ENCODE data around the gene PLD1.

- no peak for TF ChIP-seq GATA1 (IDR thresholded peaks at IDR 0.05; ENCODE audit: low read depth, low read length)
- no peak for TF ChIP-seq POLR2A (IDR thresholded peaks at IDR 0.05; ENCODE audit: low read length)
Measured at GRCh38 chr3:171649267-171649666, 161.0 kb downstream of the PLD1 start.
